ENCODE measurements around the gene ABCA3.

DNA sequence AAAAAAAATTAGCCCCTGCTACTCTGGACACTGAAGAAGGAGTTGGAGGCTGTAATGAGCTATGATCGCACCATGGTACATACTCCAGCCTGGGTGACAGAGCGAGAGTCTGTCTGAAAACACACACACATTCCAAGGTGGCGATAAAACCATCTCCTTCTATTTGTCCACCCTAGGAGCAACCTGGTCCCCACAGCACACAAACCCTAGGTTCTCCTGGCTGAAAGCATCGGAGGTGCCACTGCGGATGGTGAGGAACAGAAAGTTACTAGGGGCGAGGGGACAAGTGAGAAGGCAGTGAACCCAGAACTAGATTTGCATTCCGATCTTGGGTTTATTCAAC lies 87.8 kb downstream of the ABCA3 start:
- no peak for TF ChIP-seq EP300 (IDR thresholded peaks at IDR 0.05; ENCODE audit: borderline replicate concordance)
- TF ChIP-seq TEAD4 (IDR thresholded peaks at IDR 0.05), result no peak
- TF ChIP-seq, protein P1, sequence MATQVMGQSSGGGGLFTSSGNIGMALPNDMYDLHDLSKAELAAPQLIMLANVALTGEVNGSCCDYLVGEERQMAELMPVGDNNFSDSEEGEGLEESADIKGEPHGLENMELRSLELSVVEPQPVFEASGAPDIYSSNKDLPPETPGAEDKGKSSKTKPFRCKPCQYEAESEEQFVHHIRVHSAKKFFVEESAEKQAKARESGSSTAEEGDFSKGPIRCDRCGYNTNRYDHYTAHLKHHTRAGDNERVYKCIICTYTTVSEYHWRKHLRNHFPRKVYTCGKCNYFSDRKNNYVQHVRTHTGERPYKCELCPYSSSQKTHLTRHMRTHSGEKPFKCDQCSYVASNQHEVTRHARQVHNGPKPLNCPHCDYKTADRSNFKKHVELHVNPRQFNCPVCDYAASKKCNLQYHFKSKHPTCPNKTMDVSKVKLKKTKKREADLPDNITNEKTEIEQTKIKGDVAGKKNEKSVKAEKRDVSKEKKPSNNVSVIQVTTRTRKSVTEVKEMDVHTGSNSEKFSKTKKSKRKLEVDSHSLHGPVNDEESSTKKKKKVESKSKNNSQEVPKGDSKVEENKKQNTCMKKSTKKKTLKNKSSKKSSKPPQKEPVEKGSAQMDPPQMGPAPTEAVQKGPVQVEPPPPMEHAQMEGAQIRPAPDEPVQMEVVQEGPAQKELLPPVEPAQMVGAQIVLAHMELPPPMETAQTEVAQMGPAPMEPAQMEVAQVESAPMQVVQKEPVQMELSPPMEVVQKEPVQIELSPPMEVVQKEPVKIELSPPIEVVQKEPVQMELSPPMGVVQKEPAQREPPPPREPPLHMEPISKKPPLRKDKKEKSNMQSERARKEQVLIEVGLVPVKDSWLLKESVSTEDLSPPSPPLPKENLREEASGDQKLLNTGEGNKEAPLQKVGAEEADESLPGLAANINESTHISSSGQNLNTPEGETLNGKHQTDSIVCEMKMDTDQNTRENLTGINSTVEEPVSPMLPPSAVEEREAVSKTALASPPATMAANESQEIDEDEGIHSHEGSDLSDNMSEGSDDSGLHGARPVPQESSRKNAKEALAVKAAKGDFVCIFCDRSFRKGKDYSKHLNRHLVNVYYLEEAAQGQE (IDR thresholded peaks at IDR 0.05; ENCODE audit: low read depth), result no peak
- TF ChIP-seq CREB1 (IDR thresholded peaks at IDR 0.05; ENCODE audit: low read depth), result no peak
- no peak for TF ChIP-seq CEBPB (IDR thresholded peaks at IDR 0.05)
- TF ChIP-seq YY1 (IDR thresholded peaks at IDR 0.05; ENCODE audit: low read depth), result no peak
- no peak for TF ChIP-seq TAF1 (IDR thresholded peaks at IDR 0.05; ENCODE audit: low read depth)
- TF ChIP-seq, protein P2, sequence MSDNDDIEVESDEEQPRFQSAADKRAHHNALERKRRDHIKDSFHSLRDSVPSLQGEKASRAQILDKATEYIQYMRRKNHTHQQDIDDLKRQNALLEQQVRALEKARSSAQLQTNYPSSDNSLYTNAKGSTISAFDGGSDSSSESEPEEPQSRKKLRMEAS (IDR thresholded peaks at IDR 0.05), result no peak
- no peak for TF ChIP-seq EGR1 (IDR thresholded peaks at IDR 0.05)
- no peak for TF ChIP-seq NFIC (IDR thresholded peaks at IDR 0.05)
- TF ChIP-seq USF1 (IDR thresholded peaks at IDR 0.05), result no peak

Measured in Ishikawa (cell line).